B cell (primary cell): ENCODE results near the gene C20orf202.

Experiments used
- CTCF ChIP-seq: fragments of 200-600 bp; IDR thresholded peaks from one replicate; pipeline ENCODE4 v1.8.0; 2022; ENCODE audit warnings: antibody characterized with exemption, mild to moderate bottlenecking
- EZH2 ChIP-seq: IDR thresholded peaks from 2 replicates; pipeline ENCODE4 v1.6.1; 2012; ENCODE audit warnings: borderline replicate concordance, low read depth, mild to moderate bottlenecking, moderate library complexity, low read length; ENCODE audit not compliant: insufficient read depth, poor library complexity, severe bottlenecking

GRCh38 chr20:1180949-1181348 is 22.3 kb upstream of the C20orf202 start:
- TF ChIP-seq CTCF = no peak
- TF ChIP-seq EZH2 = no peak
